ENCODE data around the gene PAQR5.

The PAQR5 gene

DNA sequence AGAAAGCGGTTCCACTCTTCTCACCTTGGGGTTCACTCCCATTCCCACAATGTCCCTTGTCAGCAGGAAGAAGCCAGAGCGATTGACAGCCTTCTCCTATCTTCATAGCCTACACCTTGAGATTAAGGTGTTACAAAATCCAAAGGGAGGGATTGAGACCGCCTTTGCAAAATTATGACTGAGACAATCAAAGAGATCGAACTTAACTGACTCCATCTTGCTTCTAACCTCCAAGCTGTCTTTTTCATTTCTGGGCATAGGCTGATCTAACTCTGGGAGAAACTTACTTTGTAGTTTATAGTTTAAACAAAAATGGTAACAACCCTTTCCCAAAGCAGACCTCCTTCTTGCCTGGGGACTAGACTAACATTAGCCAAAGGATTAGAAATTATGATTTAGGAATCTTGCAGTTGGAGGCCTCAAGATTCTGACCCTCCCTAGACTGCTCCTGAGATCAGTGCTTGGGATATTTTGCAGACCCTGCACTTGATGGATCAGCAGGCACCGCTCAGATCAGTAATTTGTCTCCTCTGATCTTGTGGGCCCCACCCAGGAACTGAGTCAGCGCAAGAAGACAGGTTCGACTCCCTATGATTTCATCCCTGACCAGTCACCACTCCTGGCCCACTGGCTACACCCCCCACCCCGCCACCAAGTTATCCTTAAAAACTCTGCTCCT lies 40.0 kb downstream of the PAQR5 start:
- TF ChIP-seq, protein P1, sequence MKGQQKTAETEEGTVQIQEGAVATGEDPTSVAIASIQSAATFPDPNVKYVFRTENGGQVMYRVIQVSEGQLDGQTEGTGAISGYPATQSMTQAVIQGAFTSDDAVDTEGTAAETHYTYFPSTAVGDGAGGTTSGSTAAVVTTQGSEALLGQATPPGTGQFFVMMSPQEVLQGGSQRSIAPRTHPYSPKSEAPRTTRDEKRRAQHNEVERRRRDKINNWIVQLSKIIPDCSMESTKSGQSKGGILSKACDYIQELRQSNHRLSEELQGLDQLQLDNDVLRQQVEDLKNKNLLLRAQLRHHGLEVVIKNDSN (IDR thresholded peaks at IDR 0.05), result no peak
- TF ChIP-seq, protein P2, sequence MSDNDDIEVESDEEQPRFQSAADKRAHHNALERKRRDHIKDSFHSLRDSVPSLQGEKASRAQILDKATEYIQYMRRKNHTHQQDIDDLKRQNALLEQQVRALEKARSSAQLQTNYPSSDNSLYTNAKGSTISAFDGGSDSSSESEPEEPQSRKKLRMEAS (IDR thresholded peaks at IDR 0.05), result no peak
- TF ChIP-seq FOXM1 (IDR thresholded peaks at IDR 0.05; ENCODE audit: borderline replicate concordance, low read depth) (no peak), TCF12 (IDR thresholded peaks at IDR 0.05; ENCODE audit: low read depth) (no peak), EGR1 (IDR thresholded peaks at IDR 0.05) (no peak), TEAD4 (IDR thresholded peaks at IDR 0.05) (no peak), ZBTB7A (IDR thresholded peaks at IDR 0.05; ENCODE audit: low read depth) (no peak), NFIC (IDR thresholded peaks at IDR 0.05) (no peak), EP300 (IDR thresholded peaks at IDR 0.05; ENCODE audit: borderline replicate concordance) (no peak)

DNA sequence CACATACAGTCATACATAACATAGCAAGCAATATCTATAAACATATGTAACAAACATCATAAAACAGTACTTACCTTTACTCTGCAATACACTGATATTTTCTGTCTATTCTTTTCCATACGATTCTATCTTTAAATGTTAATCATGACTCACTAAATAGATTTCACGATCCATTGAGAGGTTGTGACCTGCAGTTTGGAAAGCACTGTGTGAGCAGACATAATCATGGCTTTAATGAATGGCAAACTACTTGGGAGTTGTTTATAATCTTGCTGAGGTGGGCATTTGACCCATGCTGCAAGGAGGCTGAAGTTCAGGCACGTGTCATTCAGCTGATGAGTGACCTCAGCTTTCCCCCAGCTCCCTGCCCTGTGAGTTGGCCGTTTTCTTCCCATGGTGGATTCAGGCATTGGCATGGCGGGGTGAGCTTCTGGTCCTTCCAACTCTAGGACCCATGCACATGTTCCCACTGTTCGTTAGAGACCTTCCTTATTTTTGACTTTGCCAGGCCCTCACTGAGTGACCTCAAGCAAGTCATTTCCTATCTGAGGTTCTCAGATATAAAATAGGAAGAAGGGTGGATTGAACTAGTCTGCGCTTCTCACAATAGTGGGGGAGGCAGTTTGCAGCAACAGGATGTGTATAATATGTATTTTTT lies 41.7 kb downstream of the PAQR5 start:
- TF ChIP-seq EP300 (IDR thresholded peaks at IDR 0.05; ENCODE audit: borderline replicate concordance), result no peak
- TF ChIP-seq, protein P2 (IDR thresholded peaks at IDR 0.05), result no peak

DNA sequence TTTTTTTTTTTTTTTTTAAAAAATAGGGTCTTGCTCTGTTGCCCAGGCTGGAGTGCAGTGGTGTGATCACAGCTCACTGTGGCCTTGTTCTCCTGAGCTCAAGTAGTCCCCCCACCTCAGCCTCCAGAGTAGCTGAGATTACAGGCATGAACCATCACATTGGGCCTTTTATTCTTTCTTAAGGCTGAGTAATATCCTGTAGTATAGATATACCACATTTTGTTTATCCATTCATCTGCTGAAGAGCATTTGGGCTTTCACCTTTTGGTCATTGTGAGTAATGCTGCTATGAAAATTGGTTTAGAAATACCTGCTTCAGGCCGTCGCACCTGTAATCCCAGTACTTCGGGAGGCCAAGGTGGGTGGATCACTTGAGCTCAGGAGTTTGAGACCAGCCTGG lies 42.6 kb downstream of the PAQR5 start:
- TF ChIP-seq, protein P3, sequence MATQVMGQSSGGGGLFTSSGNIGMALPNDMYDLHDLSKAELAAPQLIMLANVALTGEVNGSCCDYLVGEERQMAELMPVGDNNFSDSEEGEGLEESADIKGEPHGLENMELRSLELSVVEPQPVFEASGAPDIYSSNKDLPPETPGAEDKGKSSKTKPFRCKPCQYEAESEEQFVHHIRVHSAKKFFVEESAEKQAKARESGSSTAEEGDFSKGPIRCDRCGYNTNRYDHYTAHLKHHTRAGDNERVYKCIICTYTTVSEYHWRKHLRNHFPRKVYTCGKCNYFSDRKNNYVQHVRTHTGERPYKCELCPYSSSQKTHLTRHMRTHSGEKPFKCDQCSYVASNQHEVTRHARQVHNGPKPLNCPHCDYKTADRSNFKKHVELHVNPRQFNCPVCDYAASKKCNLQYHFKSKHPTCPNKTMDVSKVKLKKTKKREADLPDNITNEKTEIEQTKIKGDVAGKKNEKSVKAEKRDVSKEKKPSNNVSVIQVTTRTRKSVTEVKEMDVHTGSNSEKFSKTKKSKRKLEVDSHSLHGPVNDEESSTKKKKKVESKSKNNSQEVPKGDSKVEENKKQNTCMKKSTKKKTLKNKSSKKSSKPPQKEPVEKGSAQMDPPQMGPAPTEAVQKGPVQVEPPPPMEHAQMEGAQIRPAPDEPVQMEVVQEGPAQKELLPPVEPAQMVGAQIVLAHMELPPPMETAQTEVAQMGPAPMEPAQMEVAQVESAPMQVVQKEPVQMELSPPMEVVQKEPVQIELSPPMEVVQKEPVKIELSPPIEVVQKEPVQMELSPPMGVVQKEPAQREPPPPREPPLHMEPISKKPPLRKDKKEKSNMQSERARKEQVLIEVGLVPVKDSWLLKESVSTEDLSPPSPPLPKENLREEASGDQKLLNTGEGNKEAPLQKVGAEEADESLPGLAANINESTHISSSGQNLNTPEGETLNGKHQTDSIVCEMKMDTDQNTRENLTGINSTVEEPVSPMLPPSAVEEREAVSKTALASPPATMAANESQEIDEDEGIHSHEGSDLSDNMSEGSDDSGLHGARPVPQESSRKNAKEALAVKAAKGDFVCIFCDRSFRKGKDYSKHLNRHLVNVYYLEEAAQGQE (IDR thresholded peaks at IDR 0.05; ENCODE audit: low read depth), result no peak
- TF ChIP-seq TAF1 (IDR thresholded peaks at IDR 0.05; ENCODE audit: low read depth), result no peak
- TF ChIP-seq, protein P2 (IDR thresholded peaks at IDR 0.05), result no peak

DNA sequence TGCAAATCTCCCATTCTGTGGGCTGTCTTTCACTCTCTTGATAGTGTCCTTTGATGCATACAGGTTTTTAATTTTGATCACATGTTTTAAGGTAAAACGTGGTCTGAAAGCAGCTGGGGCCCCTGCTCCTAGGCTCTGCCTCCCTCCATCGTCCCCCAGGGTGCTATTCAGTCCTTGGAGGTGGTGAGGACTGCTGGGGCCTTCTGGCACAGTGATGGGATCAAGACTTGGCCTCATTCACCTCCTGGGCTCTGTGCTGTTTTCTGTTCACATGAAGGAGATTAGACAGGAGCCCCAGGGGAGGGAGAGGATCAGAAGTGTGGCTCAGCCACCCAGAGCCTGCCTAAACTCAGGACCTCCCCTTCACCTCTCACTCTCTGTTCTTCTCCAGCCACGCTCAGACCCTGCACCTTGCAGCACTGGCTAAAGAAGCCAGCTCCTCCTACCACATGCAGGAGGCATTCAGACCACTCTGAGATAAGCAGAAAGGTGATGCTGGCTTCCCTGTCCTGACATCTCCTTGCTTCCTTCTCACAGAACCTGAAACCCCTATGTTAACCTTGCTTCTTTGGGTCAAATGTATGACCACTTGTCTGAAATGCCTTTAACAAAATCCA lies 43.9 kb downstream of the PAQR5 start:
- TF ChIP-seq ZBTB7A (IDR thresholded peaks at IDR 0.05; ENCODE audit: low read depth), result no peak
- no peak for TF ChIP-seq CREB1 (IDR thresholded peaks at IDR 0.05; ENCODE audit: low read depth)
- TF ChIP-seq, protein P2 (IDR thresholded peaks at IDR 0.05), result no peak
- no peak for TF ChIP-seq RAD21 (IDR thresholded peaks at IDR 0.05; ENCODE audit: low read depth)
- TF ChIP-seq, protein P3 (IDR thresholded peaks at IDR 0.05; ENCODE audit: low read depth), result no peak

DNA sequence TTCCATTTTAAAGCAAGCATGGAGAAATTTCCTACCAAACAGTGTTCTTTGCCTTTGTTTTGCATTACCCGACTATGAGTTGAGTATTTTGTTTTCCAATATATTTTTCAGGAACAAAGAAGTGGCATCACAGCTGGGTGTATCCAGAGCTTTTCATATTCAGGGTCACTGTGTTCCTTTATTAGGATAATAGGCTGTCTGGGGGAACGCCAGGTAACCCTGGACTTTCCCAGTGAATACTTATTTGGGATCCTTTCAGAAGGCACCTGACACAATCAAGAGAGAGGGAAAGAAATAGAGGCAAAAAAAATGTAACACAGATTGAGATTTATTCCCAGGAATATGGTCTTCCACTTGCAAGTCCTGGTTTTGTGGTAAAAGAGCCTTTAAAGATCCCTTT lies 44.4 kb downstream of the PAQR5 start:
- TF ChIP-seq EP300 (IDR thresholded peaks at IDR 0.05; ENCODE audit: borderline replicate concordance) (no peak), FOXM1 (IDR thresholded peaks at IDR 0.05; ENCODE audit: borderline replicate concordance, low read depth) (no peak), TAF1 (IDR thresholded peaks at IDR 0.05; ENCODE audit: low read depth) (no peak), EGR1 (IDR thresholded peaks at IDR 0.05) (no peak), YY1 (IDR thresholded peaks at IDR 0.05; ENCODE audit: low read depth) (no peak), TCF12 (IDR thresholded peaks at IDR 0.05; ENCODE audit: low read depth) (no peak), RAD21 (IDR thresholded peaks at IDR 0.05; ENCODE audit: low read depth) (no peak), CEBPB (IDR thresholded peaks at IDR 0.05) (no peak), TEAD4 (IDR thresholded peaks at IDR 0.05) (no peak), ZBTB7A (IDR thresholded peaks at IDR 0.05; ENCODE audit: low read depth) (no peak), CREB1 (IDR thresholded peaks at IDR 0.05; ENCODE audit: low read depth) (no peak), NFIC (IDR thresholded peaks at IDR 0.05) (no peak)
- TF ChIP-seq, protein P2 (IDR thresholded peaks at IDR 0.05), result no peak
- TF ChIP-seq, protein P1 (IDR thresholded peaks at IDR 0.05), result no peak
- TF ChIP-seq, protein P3 (IDR thresholded peaks at IDR 0.05; ENCODE audit: low read depth), result no peak
